ENCODE data around the gene FTCD. TPM values are rescaled to one million over a fixed set of nuclear protein-coding genes. Genes with fewer than 3 reads are reported as not detected.

FTCD gene
- total and polyA plus RNA-seq, 2 donors (not counting 3 experiments of a cell fraction or from before 2014, with no cell fraction given) = 0.06 to 1.2 TPM

GRCh38 chr21:46110499-46111192 is 44.7 kb downstream of the FTCD start:
- dilution Hi-C loops (cut with MboI; ENCODE audit: extremely low pct_ligation_motif_present, low sequenced_read_pairs) (no loop called here), intact Hi-C loops (cut with micrococcal nuclease) (no loop called here)
- TF ChIP-seq POLR2A (IDR thresholded peaks at IDR 0.05; ENCODE audit: low read depth, low read length) (no peak), JUN (IDR thresholded peaks at IDR 0.05; ENCODE audit: borderline replicate concordance, insufficient read depth, insufficient read length, low read depth) (no peak), MYC (IDR thresholded peaks at IDR 0.05; ENCODE audit: low read depth, low read length) (no peak)
- Histone ChIP-seq H3K27ac (ENCODE audit: insufficient read depth, low read depth, low read length) (no peak overlapping the region), H4K20me1 (replicated peaks; ENCODE audit: control insufficient read depth, extremely low read depth, insufficient read depth, low read length) (no peaks in the 10 kb centered on the region), H3K9me3 (replicated peaks; ENCODE audit: control insufficient read depth, insufficient read depth, low read length) (no peaks in the 10 kb centered on the region), H2AFZ (ENCODE audit: low read depth, low read length) (no peak overlapping the region), H3K4me3 (replicated peaks in 1 of 3; ENCODE audit: insufficient read depth in 1 of 3, low read depth in 1 of 3, low read length in 3 of 3) (no peak overlapping the region), H3K36me3 (ENCODE audit: control insufficient read depth in 2 of 2, extremely low read depth in 1 of 2, insufficient read depth in 2 of 2, low read length in 2 of 2) (no peaks in the 10 kb centered on the region), H3K9me1 (replicated peaks; ENCODE audit: control insufficient read depth, extremely low read depth, insufficient read depth, low read length) (no peaks in the 10 kb centered on the region), H3K9ac (replicated peaks; ENCODE audit: extremely low read depth, insufficient read depth, low read length) (no peak overlapping the region), H3K4me1 (ENCODE audit: control insufficient read depth, extremely low read depth, insufficient read depth, low read length) (no peaks in the 10 kb centered on the region), H3K79me2 (ENCODE audit: control insufficient read depth, insufficient read depth, low read length) (no peaks in the 10 kb centered on the region), H3K27me3 (ENCODE audit: control insufficient read depth in 2 of 2, insufficient read depth in 2 of 2, low read length in 2 of 2) (peaks cover 0 to 2% of the 10 kb centered on the region in 2 experiments), H3K4me2 (ENCODE audit: insufficient read depth, low read length) (no peak overlapping the region)
- BruUV-seq (replicated peaks) = no TSS peak
- ChIA-PET CTCF (no interaction called here), POLR2A (no interaction called here)
- FAIRE-seq (no peak), DNase-seq (ENCODE audit: low read depth, low spot score) (no peak)

- Histone ChIP-seq H3K9ac (replicated peaks; ENCODE audit: extremely low read depth, insufficient read depth, low read length) (no peak overlapping the region), H3K27me3 (ENCODE audit: control insufficient read depth in 2 of 2, insufficient read depth in 2 of 2, low read length in 2 of 2) (peaks cover 0 to 5% of the 10 kb centered on the region in 2 experiments), H3K36me3 (ENCODE audit: control insufficient read depth in 2 of 2, extremely low read depth in 1 of 2, insufficient read depth in 2 of 2, low read length in 2 of 2) (no peaks in the 10 kb centered on the region), H3K79me2 (ENCODE audit: control insufficient read depth, insufficient read depth, low read length) (no peaks in the 10 kb centered on the region), H3K9me3 (replicated peaks; ENCODE audit: control insufficient read depth, insufficient read depth, low read length) (no peaks in the 10 kb centered on the region), H3K4me1 (ENCODE audit: control insufficient read depth, extremely low read depth, insufficient read depth, low read length) (no peaks in the 10 kb centered on the region), H3K27ac (ENCODE audit: insufficient read depth, low read depth, low read length) (no peak overlapping the region), H4K20me1 (replicated peaks; ENCODE audit: control insufficient read depth, extremely low read depth, insufficient read depth, low read length) (no peaks in the 10 kb centered on the region), H3K9me1 (replicated peaks; ENCODE audit: control insufficient read depth, extremely low read depth, insufficient read depth, low read length) (no peaks in the 10 kb centered on the region), H2AFZ (ENCODE audit: low read depth, low read length) (no peak overlapping the region), H3K4me3 (replicated peaks in 1 of 3; ENCODE audit: insufficient read depth in 1 of 3, low read depth in 1 of 3, low read length in 3 of 3) (no peak overlapping the region), H3K4me2 (ENCODE audit: insufficient read depth, low read length) (no peak overlapping the region)
- FAIRE-seq (no peak), DNase-seq (ENCODE audit: low read depth, low spot score) (no peak)
- POLR2A ChIA-PET = no interaction called here
- intact Hi-C loops (cut with micrococcal nuclease) = no loop called here
- dilution Hi-C loops (cut with MboI; ENCODE audit: extremely low pct_ligation_motif_present, low sequenced_read_pairs) = no loop called here
- TF ChIP-seq FOS (IDR thresholded peaks at IDR 0.05; ENCODE audit: borderline replicate concordance, insufficient read depth, low read length) = no peak
- no peak for TF ChIP-seq GATA2 (IDR thresholded peaks at IDR 0.05; ENCODE audit: insufficient read depth, insufficient read length, low read depth, low read length)
- TF ChIP-seq POLR2A (IDR thresholded peaks at IDR 0.05; ENCODE audit: low read depth, low read length) = no peak
- TF ChIP-seq MYC (IDR thresholded peaks at IDR 0.05; ENCODE audit: low read depth, low read length) = no peak
- no peak for TF ChIP-seq JUN (IDR thresholded peaks at IDR 0.05; ENCODE audit: borderline replicate concordance, insufficient read depth, insufficient read length, low read depth)
- TF ChIP-seq EZH2 (IDR thresholded peaks at IDR 0.05; ENCODE audit: borderline replicate concordance, low read depth, low read length, severe bottlenecking) = no peak
- CTCF ChIA-PET = no interaction called here
- BruUV-seq (replicated peaks) = no TSS peak
Observed at GRCh38 chr21:46109313-46110221, 45.8 kb downstream of the FTCD start.

All from endothelial cell of umbilical vein (primary cell).